ENCODE measurements around the gene HILPDA.

- TF ChIP-seq, protein P1, sequence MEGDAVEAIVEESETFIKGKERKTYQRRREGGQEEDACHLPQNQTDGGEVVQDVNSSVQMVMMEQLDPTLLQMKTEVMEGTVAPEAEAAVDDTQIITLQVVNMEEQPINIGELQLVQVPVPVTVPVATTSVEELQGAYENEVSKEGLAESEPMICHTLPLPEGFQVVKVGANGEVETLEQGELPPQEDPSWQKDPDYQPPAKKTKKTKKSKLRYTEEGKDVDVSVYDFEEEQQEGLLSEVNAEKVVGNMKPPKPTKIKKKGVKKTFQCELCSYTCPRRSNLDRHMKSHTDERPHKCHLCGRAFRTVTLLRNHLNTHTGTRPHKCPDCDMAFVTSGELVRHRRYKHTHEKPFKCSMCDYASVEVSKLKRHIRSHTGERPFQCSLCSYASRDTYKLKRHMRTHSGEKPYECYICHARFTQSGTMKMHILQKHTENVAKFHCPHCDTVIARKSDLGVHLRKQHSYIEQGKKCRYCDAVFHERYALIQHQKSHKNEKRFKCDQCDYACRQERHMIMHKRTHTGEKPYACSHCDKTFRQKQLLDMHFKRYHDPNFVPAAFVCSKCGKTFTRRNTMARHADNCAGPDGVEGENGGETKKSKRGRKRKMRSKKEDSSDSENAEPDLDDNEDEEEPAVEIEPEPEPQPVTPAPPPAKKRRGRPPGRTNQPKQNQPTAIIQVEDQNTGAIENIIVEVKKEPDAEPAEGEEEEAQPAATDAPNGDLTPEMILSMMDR (IDR thresholded peaks at IDR 0.05; ENCODE audit: extremely low read depth in 1 of 2, insufficient read depth in 1 of 2, low read depth in 1 of 2, low read length in 2 of 2) = no peak
- no peak for TF ChIP-seq POLR2A (IDR thresholded peaks at IDR 0.05; ENCODE audit: low read depth, low read length)
- TF ChIP-seq POLR2AphosphoS5 (IDR thresholded peaks at IDR 0.05; ENCODE audit: insufficient read depth, low read depth, low read length) = no peak
- no peak for TF ChIP-seq EZH2 (IDR thresholded peaks at IDR 0.05; ENCODE audit: borderline replicate concordance, low read depth, low read length, severe bottlenecking)
Measured at GRCh38 chr7:128448751-128449302, 6.9 kb upstream of the HILPDA start.

Data from endothelial cell of umbilical vein (primary cell).